ENCODE measurements around the gene CLDND2.

DNA sequence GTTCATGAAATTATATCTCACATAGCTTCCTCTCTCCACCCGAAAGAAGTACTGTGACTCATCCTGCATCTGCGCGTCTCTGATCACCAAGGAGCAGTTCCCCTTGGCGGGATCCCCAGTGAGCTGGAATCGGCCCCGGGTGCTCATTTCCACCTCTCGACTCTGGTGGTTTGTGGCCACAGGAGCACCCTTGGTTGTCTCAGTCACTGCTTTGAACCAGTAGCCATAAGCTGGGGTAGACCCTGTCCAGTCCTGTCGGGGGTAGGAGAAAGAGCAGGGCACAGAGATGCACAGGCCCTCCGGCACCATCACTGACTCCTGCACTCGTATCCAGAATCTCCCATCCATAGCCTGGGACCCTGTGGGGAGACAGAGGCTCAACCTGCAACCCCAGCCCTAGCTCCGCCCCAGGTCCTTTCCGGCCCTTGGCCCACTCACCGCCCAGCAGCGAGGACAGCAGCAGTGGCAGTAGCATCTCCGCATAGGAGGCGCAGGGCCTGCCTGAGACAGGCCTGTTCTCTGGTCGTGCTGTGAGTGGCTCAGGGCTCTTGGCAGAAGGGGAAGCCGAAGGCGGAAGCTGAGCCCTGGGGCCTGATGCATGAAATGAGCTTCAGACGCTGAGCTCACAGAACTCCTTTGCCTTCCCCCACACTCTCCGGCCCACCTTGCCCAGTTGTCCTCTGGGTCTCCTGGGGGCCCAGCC, 48.5 kb upstream of the CLDND2 start, which contains the start of gene SIGLEC10:
- no peak for TF ChIP-seq EZH2 (IDR thresholded peaks at IDR 0.05; ENCODE audit: borderline replicate concordance, low read depth, low read length, severe bottlenecking)
- TF ChIP-seq, protein P1, sequence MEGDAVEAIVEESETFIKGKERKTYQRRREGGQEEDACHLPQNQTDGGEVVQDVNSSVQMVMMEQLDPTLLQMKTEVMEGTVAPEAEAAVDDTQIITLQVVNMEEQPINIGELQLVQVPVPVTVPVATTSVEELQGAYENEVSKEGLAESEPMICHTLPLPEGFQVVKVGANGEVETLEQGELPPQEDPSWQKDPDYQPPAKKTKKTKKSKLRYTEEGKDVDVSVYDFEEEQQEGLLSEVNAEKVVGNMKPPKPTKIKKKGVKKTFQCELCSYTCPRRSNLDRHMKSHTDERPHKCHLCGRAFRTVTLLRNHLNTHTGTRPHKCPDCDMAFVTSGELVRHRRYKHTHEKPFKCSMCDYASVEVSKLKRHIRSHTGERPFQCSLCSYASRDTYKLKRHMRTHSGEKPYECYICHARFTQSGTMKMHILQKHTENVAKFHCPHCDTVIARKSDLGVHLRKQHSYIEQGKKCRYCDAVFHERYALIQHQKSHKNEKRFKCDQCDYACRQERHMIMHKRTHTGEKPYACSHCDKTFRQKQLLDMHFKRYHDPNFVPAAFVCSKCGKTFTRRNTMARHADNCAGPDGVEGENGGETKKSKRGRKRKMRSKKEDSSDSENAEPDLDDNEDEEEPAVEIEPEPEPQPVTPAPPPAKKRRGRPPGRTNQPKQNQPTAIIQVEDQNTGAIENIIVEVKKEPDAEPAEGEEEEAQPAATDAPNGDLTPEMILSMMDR (IDR thresholded peaks at IDR 0.05; ENCODE audit: borderline replicate concordance, extremely low read depth, low read length, poor library complexity, severe bottlenecking): no peak
